GM19351 (cell line): ENCODE measurements around the gene C10orf71.

Source experiments
- ATAC-seq: cut with Tn5 transposase; IDR thresholded peaks from one replicate; pipeline ENCODE4 v1.9.1; 2021; ENCODE audit warnings: mild to moderate bottlenecking, moderate library complexity; ENCODE audit not compliant: unreplicated experiment

Gene C10orf71

GRCh38 chr10:49273626-49274025, 25.3 kb upstream of the C10orf71 start:
- ATAC-seq = no peak

DNA sequence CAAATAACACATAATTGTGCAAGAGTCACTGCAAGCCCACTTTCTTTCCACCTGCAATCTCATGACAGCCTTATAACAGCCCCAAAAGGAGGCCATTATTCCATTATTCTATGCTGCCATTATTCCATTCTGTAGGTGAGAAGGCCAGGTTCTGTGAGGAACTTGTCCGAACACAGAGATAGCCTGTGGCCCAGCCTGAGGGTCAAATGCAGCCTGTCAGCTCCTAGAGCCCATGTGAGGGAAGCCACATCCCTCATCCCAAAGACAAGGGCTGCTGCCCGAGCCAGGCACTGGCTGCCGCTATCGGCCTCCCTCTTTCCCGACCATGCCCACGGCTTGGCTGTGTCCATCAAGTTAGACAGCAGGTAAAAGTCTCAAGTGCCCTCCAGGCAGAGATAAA, 24.1 kb upstream of the C10orf71 start:
- no peak for ATAC-seq

DNA sequence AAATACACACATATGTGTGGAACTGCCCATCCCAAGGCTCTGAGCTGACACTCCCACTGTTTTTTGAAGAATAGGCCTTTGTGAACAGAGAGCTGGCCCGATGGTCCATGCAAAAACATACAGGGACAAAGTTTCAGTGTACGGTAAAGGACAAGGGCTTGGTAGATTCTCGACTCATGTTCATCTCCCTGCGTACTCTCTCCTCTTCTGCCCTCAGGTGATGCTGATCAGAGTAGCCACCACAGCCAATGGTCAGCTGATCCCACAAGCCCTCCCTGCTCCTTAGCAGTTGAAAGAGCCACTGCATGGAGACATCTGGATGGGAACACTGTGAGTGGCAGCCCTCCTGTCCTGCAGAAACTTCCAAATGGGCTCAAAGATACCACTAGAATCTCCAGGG, 23.1 kb upstream of the C10orf71 start:
- no peak for ATAC-seq

- ATAC-seq = no peak
Observed at GRCh38 chr10:49276596-49276995, 22.4 kb upstream of the C10orf71 start.

- ATAC-seq = no peak
Observed at GRCh38 chr10:49277973-49278372, 21.0 kb upstream of the C10orf71 start.

- ATAC-seq = no peak
Observed at GRCh38 chr10:49278497-49278981, 20.4 kb upstream of the C10orf71 start.

- ATAC-seq = no peak
Observed at GRCh38 chr10:49279015-49279880, 19.7 kb upstream of the C10orf71 start.

- no peak for ATAC-seq
Observed at GRCh38 chr10:49280001-49280408, 19.0 kb upstream of the C10orf71 start.

GRCh38 chr10:49281461-49281860, 17.5 kb upstream of the C10orf71 start:
- no peak for ATAC-seq

DNA sequence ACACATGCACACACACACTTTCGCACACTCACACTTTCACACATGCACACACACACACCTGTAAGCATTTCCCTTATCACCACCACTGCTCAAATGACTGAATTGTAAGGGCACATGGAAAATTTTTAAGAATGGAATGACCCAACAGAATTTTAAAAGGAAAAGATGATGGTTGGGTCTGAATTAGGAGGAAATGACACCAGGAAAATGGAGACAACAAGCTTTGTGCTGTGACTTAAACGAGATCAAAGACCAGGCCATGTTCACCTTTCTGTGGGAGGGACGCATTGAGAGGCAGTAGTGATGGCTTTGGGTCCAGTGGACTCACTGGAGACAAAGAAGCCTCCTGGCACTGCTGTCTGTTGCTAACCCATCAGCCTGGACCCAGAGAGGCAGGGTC, 16.7 kb upstream of the C10orf71 start:
- ATAC-seq = no peak

GRCh38 chr10:49282879-49283341, 16.1 kb upstream of the C10orf71 start:
- ATAC-seq = no peak

GRCh38 chr10:49283491-49283890, 15.5 kb upstream of the C10orf71 start:
- ATAC-seq = no peak

- no peak for ATAC-seq
Observed at GRCh38 chr10:49284356-49284755, 14.6 kb upstream of the C10orf71 start.

DNA sequence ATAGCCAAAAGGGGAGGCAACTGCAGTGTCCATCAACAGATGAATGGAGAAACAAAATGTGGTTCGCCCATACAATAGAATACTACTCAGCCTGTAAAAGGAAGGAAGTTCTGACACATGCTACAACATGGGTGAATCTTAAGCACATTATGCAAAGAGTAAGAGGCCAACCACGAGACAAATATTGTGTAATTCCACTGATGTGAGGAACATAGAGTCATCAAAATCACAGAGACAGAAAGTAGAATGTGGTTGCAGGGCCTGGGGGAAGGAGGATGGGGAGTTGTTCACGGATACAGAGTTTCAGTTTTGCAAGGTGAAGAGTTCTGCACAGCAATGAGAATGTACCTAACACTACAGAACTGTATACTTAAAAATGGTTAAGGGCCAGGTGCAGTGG, 13.7 kb upstream of the C10orf71 start:
- ATAC-seq = no peak

GRCh38 chr10:49286686-49287085, 12.3 kb upstream of the C10orf71 start:
- ATAC-seq = no peak

DNA sequence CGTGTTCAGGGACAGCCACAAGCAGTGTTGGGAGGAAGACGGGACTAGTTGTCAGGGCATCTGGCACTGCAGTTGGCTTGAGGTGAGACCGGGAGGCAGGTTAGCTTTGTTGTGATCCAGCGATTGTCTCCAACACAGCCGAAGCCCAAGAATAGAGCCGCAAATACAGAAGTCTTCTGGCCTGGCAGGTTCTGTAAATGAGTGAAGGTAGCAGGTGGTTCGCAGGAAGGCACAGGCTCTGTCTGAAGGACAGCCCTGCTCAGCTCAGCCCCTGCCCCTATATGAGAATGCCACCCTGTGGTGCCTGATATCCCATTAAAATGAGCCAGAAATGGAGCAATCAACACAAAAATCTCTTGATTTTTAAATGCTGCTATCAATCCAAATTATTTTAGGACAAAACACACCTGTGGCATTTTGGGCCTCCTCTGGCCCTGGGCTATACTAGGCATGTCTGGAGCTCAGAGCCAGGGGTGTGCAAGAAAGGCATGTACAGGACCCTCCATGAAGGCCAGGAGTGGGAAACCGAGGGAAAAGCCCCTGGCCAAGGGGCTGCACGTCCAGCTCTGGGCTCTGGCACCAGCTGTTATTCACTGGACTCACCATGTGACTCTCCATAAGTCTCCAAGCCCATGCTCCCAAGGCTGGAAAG, 11.2 kb upstream of the C10orf71 start:
- no peak for ATAC-seq

GRCh38 chr10:49288341-49289065, 10.5 kb upstream of the C10orf71 start:
- ATAC-seq = no peak

DNA sequence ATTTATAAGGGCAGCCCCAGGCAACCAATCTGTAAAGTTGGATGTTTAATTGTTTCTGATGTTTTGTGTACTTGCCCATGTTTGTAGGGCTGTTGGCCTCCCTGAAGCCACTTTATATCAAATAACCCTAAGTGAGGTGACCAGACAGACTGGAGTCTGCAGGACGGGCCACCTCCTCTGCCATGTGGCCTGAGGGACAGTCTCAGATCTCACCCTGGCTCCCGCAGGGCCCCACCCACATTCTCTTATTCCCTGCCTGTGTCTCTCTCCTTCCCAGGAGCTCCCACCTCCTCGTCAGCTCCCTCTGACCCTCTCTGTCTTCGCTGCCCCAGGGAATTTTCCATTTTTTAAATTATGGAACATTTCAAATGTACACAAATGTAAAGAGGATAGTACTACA, 9.5 kb upstream of the C10orf71 start:
- ATAC-seq = no peak

DNA sequence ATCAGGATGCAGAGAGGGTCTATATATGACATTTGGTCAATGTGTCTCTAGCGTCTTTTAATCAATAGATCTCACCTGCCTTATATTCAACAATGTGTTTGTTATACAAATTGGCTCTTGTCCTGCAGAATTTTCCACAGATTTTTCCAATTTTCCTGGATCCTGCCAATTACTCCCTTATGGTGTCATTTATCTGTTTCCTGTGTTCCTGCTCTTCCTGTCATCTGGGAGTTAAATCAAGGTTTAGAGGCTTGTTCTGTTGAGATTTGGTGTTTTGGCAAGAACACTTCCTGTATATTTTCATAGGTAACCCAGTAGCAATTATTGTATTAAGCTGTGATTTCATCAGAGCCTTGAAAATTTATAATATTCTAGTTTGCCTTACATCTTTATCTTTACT, 8.8 kb upstream of the C10orf71 start:
- no peak for ATAC-seq

DNA sequence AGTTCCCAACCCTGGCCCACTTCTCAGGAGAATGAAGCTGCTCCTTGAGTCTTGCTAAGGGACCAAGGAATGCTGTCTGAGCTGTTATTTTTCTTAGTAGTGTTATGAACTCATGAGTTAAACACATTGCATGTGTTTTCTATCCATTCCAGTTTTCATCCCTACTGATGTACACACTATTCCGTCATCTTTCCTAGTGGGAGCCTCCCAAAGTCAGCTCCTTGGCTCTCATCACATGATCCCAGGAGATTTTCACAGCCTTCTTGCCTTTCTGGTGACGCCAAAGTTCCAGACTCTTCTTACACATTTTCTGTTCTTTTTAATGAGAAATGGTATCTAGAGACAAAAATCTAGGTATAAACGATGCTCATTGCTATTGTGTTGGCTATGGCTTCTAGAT, 8.4 kb upstream of the C10orf71 start:
- no peak for ATAC-seq

- ATAC-seq = no peak
Observed at GRCh38 chr10:49292565-49293207, 6.3 kb upstream of the C10orf71 start.
